ENCODE measurements around the gene ZNF609.

DNA sequence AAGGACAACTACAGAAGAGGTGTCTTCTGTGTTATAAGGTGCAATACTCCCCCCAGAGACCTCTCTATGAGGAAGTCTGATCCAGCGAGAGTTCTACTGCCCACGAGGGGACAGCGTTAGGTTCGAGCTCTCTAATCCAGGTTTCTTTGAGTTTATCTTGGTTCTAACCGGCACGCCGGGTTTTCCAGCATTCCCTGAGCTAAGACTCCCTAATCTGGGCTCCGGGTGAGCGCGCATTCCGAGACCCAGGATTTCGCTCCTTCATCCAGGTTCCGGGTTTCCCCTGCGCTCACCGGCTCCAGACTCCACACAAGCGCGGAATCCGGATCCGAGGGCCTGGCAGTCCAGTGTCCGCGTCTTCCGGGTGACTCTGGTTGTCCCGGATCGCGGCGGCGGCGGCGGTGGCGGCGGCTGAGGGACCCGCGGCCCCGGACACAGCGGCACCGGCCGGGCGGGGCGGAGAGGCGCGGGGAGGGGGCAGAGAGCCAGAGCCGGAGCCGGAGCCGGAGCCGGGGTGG lies at the start of gene ZNF609:
- TF ChIP-seq POLR2A (IDR thresholded peaks at IDR 0.05) (peak; percentile 55 to 61), EP300 (IDR thresholded peaks at IDR 0.05) (no peak)

All from gastroesophageal sphincter (tissue), 2 donors.